Psoas muscle (tissue), 8 donors: ENCODE results near the gene CFAP141. TPM values are rescaled to one million over a fixed set of nuclear protein-coding genes. Genes with fewer than 3 reads are reported as not detected.

Source experiments
- ATAC-seq, 4 donors: fragments of 200-7000 bp; cut with Tn5 transposase; one replicate each; pipeline ENCODE4 v1.9.1; 2020; ENCODE audit warnings: moderate library complexity in 3 of 4, mild to moderate bottlenecking in 2 of 4
- DNase-seq, 2 donors: peaks; one replicate each; pipeline ENCODE4 v3.0.0-alpha.2; 2020
- H3K27ac ChIP-seq: fragments of 200-600 bp; one replicate; pipeline ENCODE4 v1.8.0; 2022
- H3K27me3 ChIP-seq, 3 donors: fragments of 200-600 bp in 1 of 3; one replicate each; pipeline versions ENCODE4 v1.6.1 to v1.8.0; 2013 to 2022; ENCODE audit warnings: low read length in 2 of 3, mild to moderate bottlenecking in 2 of 3, moderate library complexity in 1 of 3; ENCODE audit not compliant: insufficient read depth in 3 of 3
- H3K36me3 ChIP-seq, 2 donors: fragments of 200-600 bp in 1 of 2; one replicate each; pipeline versions ENCODE4 v1.6.1 to v1.8.0; 2013 to 2022; ENCODE audit warnings: low read depth in 1 of 2, mild to moderate bottlenecking in 1 of 2, moderate library complexity in 1 of 2; ENCODE audit not compliant: insufficient read depth in 1 of 2
- H3K4me1 ChIP-seq: fragments of 200-600 bp; one replicate; pipeline ENCODE4 v1.8.0; 2022
- H3K4me3 ChIP-seq: fragments of 200-600 bp; one replicate; pipeline ENCODE4 v1.8.0; 2022; ENCODE audit warnings: mild to moderate bottlenecking
- H3K9me3 ChIP-seq: fragments of 200-600 bp; one replicate; pipeline ENCODE4 v1.8.0; 2022
- WGBS, 3 donors: extraction: QIAGEN DNeasy Blood & Tissue Kit; methylation state at CpG; one replicate each; pipeline versions ENCODE4 v1.1.6 to v1.1.7; 2013; 5-methylcytosine and 5-hydroxymethylcytosine counted together
- intact Hi-C, 2 donors: fragments of 100-400 bp; cut with DNase I; formaldehyde crosslinking; loops; one replicate each; pipeline versions ENCODE4 v1.11.0 to v1.14.2; 2022
- polyA plus RNA-seq, 3 donors: library from polyadenylated mRNA; stranded (reverse); fragments of 200-250 nt; gene quantifications; one replicate each; pipeline ENCODE4 v1.2.3, GENCODE V29; 2013
- total RNA-seq, 4 donors: library from RNA; stranded (reverse); fragmentation: NEBNext Ultra II Directional in 2 of 4; extraction: Animal tissue kit (Norgen Biotek cat#: 25700) in 2 of 4; gene quantifications; one replicate each; pipeline versions ENCODE4 v1.2.1 to v1.2.4, GENCODE V29; 2021 to 2023
- TF ChIP-seq, protein P1 (sequence below): fragments of 200-600 bp; IDR thresholded peaks from one replicate; pipeline ENCODE4 v1.8.0; 2022; ENCODE audit warnings: antibody characterized with exemption
- donor health status: healthy with polysubstance abuse.
- donor health status: DM: no; HTN: no; CAD: no; lungs with moderate emphysema.
- donor health status: Bipolar disorder and iron deficiency.
- donor health status: healthy.
- donor health status: DM: yes; HTN: yes; CAD: no.
- donor health status: DM: no; HTN: no; CAD: no.
- donor health status: DM: no; HTN: no; CAD: no.
- donor health status: DM: yes; HTN: yes; CAD: no.

The CFAP141 gene
- total and polyA plus RNA-seq, 7 donors = not detected

DNA sequence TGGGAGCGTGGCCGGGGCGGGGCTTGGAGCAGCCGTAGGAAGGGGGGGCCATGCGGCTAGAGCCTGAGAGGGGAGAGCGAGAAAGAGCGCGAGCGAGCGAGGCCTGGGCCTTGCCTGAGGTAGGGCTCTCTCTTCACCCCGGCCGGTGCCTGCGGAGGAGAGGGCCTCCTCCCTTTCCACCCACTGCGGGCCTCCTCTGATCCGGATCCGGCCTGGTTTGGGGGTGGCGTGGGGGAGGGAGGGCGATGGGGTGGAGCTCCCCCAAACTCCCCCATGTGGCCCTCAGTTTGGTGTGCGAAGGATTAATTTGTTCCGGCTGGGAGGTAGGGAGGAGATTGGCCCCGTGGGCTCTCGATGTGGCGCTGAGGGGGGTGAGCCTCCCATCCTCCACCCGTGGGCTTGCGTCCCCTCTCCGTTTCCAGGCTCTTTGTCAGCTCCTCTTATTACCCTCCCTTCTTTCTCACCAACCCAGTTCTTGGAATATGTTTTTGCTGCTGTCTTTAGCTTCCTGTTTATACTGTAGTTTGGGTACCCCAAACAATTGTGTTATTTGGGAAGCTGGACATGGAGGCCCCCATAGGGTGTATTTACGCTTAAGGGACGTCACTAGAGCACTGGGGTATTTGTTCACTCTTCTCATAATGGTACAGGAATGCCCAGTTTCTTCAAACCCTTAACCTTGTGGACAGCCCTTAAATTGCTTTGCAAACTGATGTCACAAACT is 15.3 kb upstream of the CFAP141 start:
- DNase-seq = peak; percentile 64 to 81
- peaks cover 54% of the 10 kb centered on the region for H3K4me1 ChIP-seq
- no peaks in the 10 kb centered on the region for H3K9me3 ChIP-seq
- TF ChIP-seq, protein P1, sequence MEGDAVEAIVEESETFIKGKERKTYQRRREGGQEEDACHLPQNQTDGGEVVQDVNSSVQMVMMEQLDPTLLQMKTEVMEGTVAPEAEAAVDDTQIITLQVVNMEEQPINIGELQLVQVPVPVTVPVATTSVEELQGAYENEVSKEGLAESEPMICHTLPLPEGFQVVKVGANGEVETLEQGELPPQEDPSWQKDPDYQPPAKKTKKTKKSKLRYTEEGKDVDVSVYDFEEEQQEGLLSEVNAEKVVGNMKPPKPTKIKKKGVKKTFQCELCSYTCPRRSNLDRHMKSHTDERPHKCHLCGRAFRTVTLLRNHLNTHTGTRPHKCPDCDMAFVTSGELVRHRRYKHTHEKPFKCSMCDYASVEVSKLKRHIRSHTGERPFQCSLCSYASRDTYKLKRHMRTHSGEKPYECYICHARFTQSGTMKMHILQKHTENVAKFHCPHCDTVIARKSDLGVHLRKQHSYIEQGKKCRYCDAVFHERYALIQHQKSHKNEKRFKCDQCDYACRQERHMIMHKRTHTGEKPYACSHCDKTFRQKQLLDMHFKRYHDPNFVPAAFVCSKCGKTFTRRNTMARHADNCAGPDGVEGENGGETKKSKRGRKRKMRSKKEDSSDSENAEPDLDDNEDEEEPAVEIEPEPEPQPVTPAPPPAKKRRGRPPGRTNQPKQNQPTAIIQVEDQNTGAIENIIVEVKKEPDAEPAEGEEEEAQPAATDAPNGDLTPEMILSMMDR = no peak
- WGBS, 3 donors = 1 to 2% (median 1%) methylated on average over 18 to 28 of the region's 28 CpGs
- H3K27me3 ChIP-seq = no peaks in the 10 kb centered on the region
- intact Hi-C loops = loop anchor here in 1 of 2 donors (5.0 kb wide), 1 partner anchor 336 kb away; the partner anchor contains the start of gene UBE2Q1
- ATAC-seq = peak; percentile 24 to 40 (median 37)
- peaks cover 6 to 48% of the 10 kb centered on the region in 2 donors for H3K36me3 ChIP-seq
- peak overlapping the region; percentile 96 for H3K4me3 ChIP-seq
- H3K27ac ChIP-seq = peak overlapping the region; percentile 99

DNA sequence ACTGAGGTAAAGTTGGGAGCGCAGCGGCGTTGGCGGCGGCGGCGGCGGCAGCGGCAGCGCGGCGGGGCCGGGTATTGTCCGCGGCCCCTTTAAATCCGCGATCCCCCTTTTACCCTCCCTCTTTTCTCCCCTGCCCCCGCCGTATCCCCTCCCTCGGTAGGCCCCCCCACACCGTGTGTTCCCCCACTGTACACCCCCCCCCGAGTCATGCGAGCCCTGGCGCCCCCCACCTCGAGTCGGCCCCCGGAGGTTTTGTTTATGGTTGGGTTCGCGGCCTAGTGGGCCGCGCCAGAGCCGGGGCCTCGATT is 14.8 kb upstream of the CFAP141 start:
- Histone ChIP-seq H3K9me3 (no peaks in the 10 kb centered on the region), H3K36me3 (peaks cover 6 to 45% of the 10 kb centered on the region in 2 donors), H3K27me3 (no peaks in the 10 kb centered on the region), H3K27ac (peak overlapping the region; percentile 99), H3K4me3 (peak overlapping the region; percentile 96), H3K4me1 (peaks cover 54% of the 10 kb centered on the region)
- ATAC-seq (no peak), DNase-seq (no peak)
- intact Hi-C loops = loop anchor here in 1 of 2 donors (5.0 kb wide), 1 partner anchor 336 kb away; the partner anchor contains the start of gene UBE2Q1
- TF ChIP-seq, protein P1 = no peak
- WGBS, 3 donors = 0 to 1% (median 1%) methylated on average over 19 to 33 of the region's 33 CpGs

DNA sequence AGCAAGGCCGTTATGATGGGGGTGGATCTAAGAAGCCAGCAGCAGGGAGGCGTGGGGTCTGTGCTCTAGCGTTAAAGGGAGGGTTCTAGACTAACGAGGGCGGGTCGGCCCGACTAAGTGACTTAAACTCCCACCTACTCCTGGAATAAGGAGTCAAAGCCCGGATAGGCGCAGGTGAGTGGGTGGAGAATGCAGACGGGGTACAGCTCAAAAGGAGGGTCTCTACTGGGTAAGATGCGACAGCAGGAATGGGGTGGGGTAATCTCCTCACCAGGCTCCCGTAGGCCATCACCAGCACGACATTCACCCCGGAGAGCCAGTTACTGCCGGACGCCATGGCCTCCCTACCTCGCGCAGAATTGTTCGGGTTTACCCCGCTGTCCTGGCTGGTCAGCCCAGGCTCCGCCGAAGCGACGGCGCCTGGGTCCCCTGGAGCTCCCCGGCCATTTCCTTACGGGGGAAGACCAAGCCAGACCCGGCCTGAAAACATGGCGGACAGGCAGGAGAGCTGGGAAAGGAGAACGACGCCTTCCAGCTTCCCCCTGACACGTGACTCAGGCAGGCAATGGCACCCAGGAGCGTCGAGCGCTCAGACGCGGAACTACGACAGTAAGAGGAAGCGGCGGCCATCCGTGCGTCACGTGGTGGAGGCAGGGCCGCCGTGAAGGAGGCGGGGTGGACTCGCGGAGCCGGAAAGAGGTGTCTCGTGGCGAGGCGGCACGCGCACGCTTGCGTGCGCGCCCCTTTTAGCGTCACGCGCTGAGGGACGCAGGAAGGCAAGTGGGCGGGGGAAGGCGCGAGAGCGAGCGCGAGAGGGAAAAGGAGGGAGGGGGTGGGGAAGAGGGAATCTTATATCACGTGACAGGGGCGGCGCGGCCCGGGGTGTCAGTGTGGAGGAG is 14.2 kb upstream of the CFAP141 start, which contains the start of gene UBAP2L:
Gene UBAP2L, plus strand, starts transcription at position 885 of the 899 bp plus-strand sequence. CDS start 4,169 bp downstream, outside the sequence.
- TF ChIP-seq, protein P1 = no peak
- intact Hi-C loops = loop anchor here in 1 of 2 donors (5.0 kb wide), 1 partner anchor 337 kb away; the partner anchor contains the start of gene UBE2Q1
- Histone ChIP-seq H3K36me3 (peaks cover 6 to 39% of the 10 kb centered on the region in 2 donors), H3K4me1 (peaks cover 54% of the 10 kb centered on the region), H3K27ac (peak within 1 kb of the TSS; percentile 99), H3K9me3 (no peaks in the 10 kb centered on the region), H3K27me3 (no peaks in the 10 kb centered on the region), H3K4me3 (peak within 1 kb of the TSS; percentile 96)
- peak; percentile 100 for DNase-seq
- WGBS, 3 donors = 0 to 1% (median 0%) methylated on average over 62 to 73 of the region's 73 CpGs
- ATAC-seq = peak; percentile 95 to 97 (median 96)

DNA sequence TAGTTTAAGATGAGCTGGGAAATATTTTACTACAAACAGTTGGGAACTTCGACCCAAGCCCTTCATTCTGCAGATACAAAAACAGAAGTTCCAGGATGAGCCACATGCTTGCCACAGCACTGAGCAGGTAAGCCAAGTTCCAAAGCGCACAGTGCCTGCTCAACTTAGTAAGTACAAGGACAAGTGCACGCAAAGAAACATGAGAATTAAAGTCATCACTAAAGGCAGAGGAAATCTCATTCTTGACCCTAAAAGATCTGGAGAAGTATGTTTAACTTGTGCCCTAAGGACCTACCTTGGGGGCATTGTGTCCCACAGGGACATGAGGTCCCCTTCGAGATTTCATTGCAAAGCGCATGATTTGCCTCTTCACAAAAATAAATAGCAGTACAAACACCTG is 13.4 kb upstream of the CFAP141 start:
- peak overlapping the region; percentile 99 for H3K27ac ChIP-seq
- no peak for DNase-seq
- intact Hi-C loops = no loop called here
- 11 to 14% (median 12%) methylated on average over 5 of the region's 5 CpGs for WGBS, 3 donors
- H3K9me3 ChIP-seq = no peaks in the 10 kb centered on the region
- H3K4me3 ChIP-seq = peak overlapping the region; percentile 96
- H3K36me3 ChIP-seq = peaks cover 6 to 33% of the 10 kb centered on the region in 2 donors
- peaks cover 51% of the 10 kb centered on the region for H3K4me1 ChIP-seq
- ATAC-seq = peak in 1 of 4 donors; percentile 39
- TF ChIP-seq, protein P1 = no peak
- no peaks in the 10 kb centered on the region for H3K27me3 ChIP-seq
